IMR-90 (cell line): ENCODE data around the gene SIX6. TPM values are rescaled to one million over a fixed set of nuclear protein-coding genes. Genes with fewer than 3 reads are reported as not detected.

Experiments used
- ATAC-seq: fragments of 200-7000 bp; cut with Tn5 transposase; 2 replicates; pipeline ENCODE4 v1.9.1; 2020; ENCODE audit warnings: low read depth, mild to moderate bottlenecking, moderate library complexity
- BruUV-seq: library from RNA; stranded (reverse); fragments of 400-500 nt; replicated peaks from 2 replicates; lab custom pipeline; 2021; lab: Mats Ljungman, UMichigan
- CTCF ChIA-PET: fragments of 300-600 bp; formaldehyde crosslinking; extraction: SDS; loops from one replicate; lab custom pipeline; 2021; ENCODE audit warnings: antibody characterized with exemption; lab: Yijun Ruan, JAX
- POLR2A ChIA-PET: fragments of 300-600 bp; sonication (Branson Sonifier 250); formaldehyde crosslinking; loops from one replicate; lab custom pipeline; 2022; ENCODE audit warnings: antibody characterized with exemption; ENCODE audit not compliant: unreplicated experiment; lab: Charles Lee
- DNase-seq: peaks from one replicate; pipeline ENCODE4 v3.0.0; 2013
- H2AFZ ChIP-seq: replicated peaks from 2 replicates; pipeline ENCODE3; 2013; ENCODE audit warnings: low read length, mild to moderate bottlenecking; ENCODE audit not compliant: poor library complexity
- H2AK5ac ChIP-seq: 2 replicates; pipeline ENCODE4 v1.6.1; 2013; ENCODE audit warnings: low read depth, low read length, inconsistent platforms
- H2AK9ac ChIP-seq: replicated peaks from 2 replicates; pipeline ENCODE3; 2013; ENCODE audit warnings: mild to moderate bottlenecking, low read depth, low read length, moderate library complexity; ENCODE audit not compliant: poor library complexity
- H2BK120ac ChIP-seq: 2 replicates; pipeline ENCODE4 v1.6.1; 2013; ENCODE audit warnings: low read depth, low read length, inconsistent platforms
- H2BK15ac ChIP-seq: 3 replicates; pipeline ENCODE4 v1.6.1; 2013; ENCODE audit warnings: low read depth, low read length, inconsistent platforms
- H2BK20ac ChIP-seq: 2 replicates; pipeline ENCODE4 v1.6.1; 2013; ENCODE audit warnings: low read depth, mild to moderate bottlenecking, inconsistent platforms, low read length, moderate library complexity
- H2BK5ac ChIP-seq: 2 replicates; pipeline ENCODE4 v1.6.1; 2013; ENCODE audit warnings: mild to moderate bottlenecking, low read depth, low read length, inconsistent platforms; ENCODE audit not compliant: poor library complexity, severe bottlenecking
- H3K14ac ChIP-seq: replicated peaks from 2 replicates; pipeline ENCODE4 v1.6.1; 2013; ENCODE audit warnings: low read depth, low read length, inconsistent platforms
- H3K18ac ChIP-seq: 2 replicates; pipeline ENCODE4 v1.6.1; 2013; ENCODE audit warnings: low read depth, low read length, control low read depth
- H3K23ac ChIP-seq: 2 replicates; pipeline ENCODE4 v1.6.1; 2013; ENCODE audit warnings: low read depth, low read length, inconsistent platforms
- H3K27ac ChIP-seq: 2 replicates; pipeline ENCODE4 v1.5.1; 2013; ENCODE audit warnings: mild to moderate bottlenecking, control low read depth, low read length; ENCODE audit not compliant: insufficient read depth
- H3K27me3 ChIP-seq: 2 replicates; pipeline ENCODE4 v1.6.1; 2013; ENCODE audit warnings: low read length; ENCODE audit not compliant: control insufficient read depth, insufficient read depth
- H3K36me3 ChIP-seq: 2 replicates; pipeline ENCODE4 v1.6.1; 2013; ENCODE audit warnings: low read length, mixed read lengths; ENCODE audit not compliant: control insufficient read depth, insufficient read depth
- H3K4ac ChIP-seq: 2 replicates; pipeline ENCODE4 v1.6.1; 2013; ENCODE audit warnings: low read depth, low read length, inconsistent platforms
- H3K4me1 ChIP-seq: 2 replicates; pipeline ENCODE4 v1.6.1; 2013; ENCODE audit warnings: low read length, mixed read lengths; ENCODE audit not compliant: control insufficient read depth, insufficient read depth
- H3K4me2 ChIP-seq: 2 replicates; pipeline ENCODE4 v1.6.1; 2013; ENCODE audit warnings: low read depth, mild to moderate bottlenecking, control low read depth, low read length, moderate library complexity
- H3K4me3 ChIP-seq: 2 replicates; pipeline ENCODE4 v1.5.1; 2013; ENCODE audit warnings: low read depth, mild to moderate bottlenecking, control low read depth, low read length, moderate library complexity; ENCODE audit not compliant: insufficient read depth
- H3K56ac ChIP-seq: 2 replicates; pipeline ENCODE4 v1.6.1; 2013; ENCODE audit warnings: low read length, inconsistent platforms; ENCODE audit not compliant: insufficient read depth; ENCODE audit errors: extremely low read depth
- H3K79me1 ChIP-seq, 2 experiments: 2 replicates each; pipeline ENCODE4 v1.6.1; 2013; ENCODE audit warnings: low read length in 2 of 2, inconsistent platforms in 1 of 2, low read depth in 1 of 2
- H3K9ac ChIP-seq: 2 replicates; pipeline ENCODE4 v1.6.1; 2013; ENCODE audit warnings: low read depth, low read length, control low read depth
- H3K9me1 ChIP-seq: 2 replicates; pipeline ENCODE4 v1.6.1; 2013; ENCODE audit warnings: low read length, inconsistent platforms; ENCODE audit not compliant: insufficient read depth
- H3K9me3 ChIP-seq: 2 replicates; pipeline ENCODE4 v1.6.1; 2013; ENCODE audit warnings: low read length; ENCODE audit not compliant: control insufficient read depth, insufficient read depth
- H4K20me1 ChIP-seq: 2 replicates; pipeline ENCODE4 v1.6.1; 2013; ENCODE audit warnings: low read length, inconsistent platforms; ENCODE audit not compliant: insufficient read depth
- H4K5ac ChIP-seq: 2 replicates; pipeline ENCODE4 v1.6.1; 2013; ENCODE audit warnings: mild to moderate bottlenecking, low read depth, low read length, control low read depth
- H4K8ac ChIP-seq, 2 experiments: 2 replicates each; pipeline ENCODE4 v1.6.1; 2013; ENCODE audit warnings: low read depth in 2 of 2, low read length in 2 of 2, control low read depth in 1 of 2, inconsistent platforms in 1 of 2
- H4K91ac ChIP-seq: 2 replicates; pipeline ENCODE4 v1.6.1; 2013; ENCODE audit warnings: low read depth, low read length, inconsistent platforms; ENCODE audit not compliant: insufficient read depth
- BHLHE40 ChIP-seq: fragments of 150-350 bp; IDR thresholded peaks from 2 replicates; pipeline ENCODE4 v1.6.1; 2016; ENCODE audit warnings: mild to moderate bottlenecking, low read depth, low read length
- CEBPB ChIP-seq: IDR thresholded peaks from 2 replicates; pipeline ENCODE4 v1.6.1; 2012; ENCODE audit warnings: low read depth, low read length, improper control_type of control experiment
- CHD1 ChIP-seq: IDR thresholded peaks from 2 replicates; pipeline ENCODE4 v1.6.1; 2012; ENCODE audit warnings: low read depth, low read length, improper control_type of control experiment
- CTCF ChIP-seq: conservative IDR thresholded peaks from 2 replicates; pipeline ENCODE4 v1.5.1; 2012; ENCODE audit warnings: mild to moderate bottlenecking, low read depth, low read length, improper control_type of control experiment
- FOS ChIP-seq: fragments of 150-350 bp; IDR thresholded peaks from 2 replicates; pipeline ENCODE4 v1.6.1; 2016; ENCODE audit warnings: low read depth, low read length
- MAFK ChIP-seq: IDR thresholded peaks from 2 replicates; pipeline ENCODE4 v1.6.1; 2012; ENCODE audit warnings: low read depth, low read length, improper control_type of control experiment
- MAZ ChIP-seq: IDR thresholded peaks from 2 replicates; pipeline ENCODE4 v1.6.1; 2012; ENCODE audit warnings: low read depth, mild to moderate bottlenecking, low read length, improper control_type of control experiment, moderate library complexity, borderline replicate concordance
- MXI1 ChIP-seq: IDR thresholded peaks from 2 replicates; pipeline ENCODE4 v1.6.1; 2012; ENCODE audit warnings: low read depth, mild to moderate bottlenecking, low read length, moderate library complexity, borderline replicate concordance
- NFE2L2 ChIP-seq: fragments of 150-350 bp; IDR thresholded peaks from 2 replicates; pipeline ENCODE4 v1.6.1; 2016; ENCODE audit warnings: low read depth, mild to moderate bottlenecking, low read length
- POLR2A ChIP-seq: IDR thresholded peaks from 2 replicates; pipeline ENCODE4 v1.6.1; 2012; ENCODE audit warnings: mild to moderate bottlenecking, low read depth, low read length
- RAD21 ChIP-seq: IDR thresholded peaks from 2 replicates; pipeline ENCODE4 v1.6.1; 2012; ENCODE audit warnings: low read length, improper control_type of control experiment
- RCOR1 ChIP-seq: IDR thresholded peaks from 2 replicates; pipeline ENCODE4 v1.6.1; 2012; ENCODE audit warnings: mild to moderate bottlenecking, low read length, improper control_type of control experiment; ENCODE audit not compliant: insufficient replicate concordance
- RFX5 ChIP-seq: IDR thresholded peaks from 2 replicates; pipeline ENCODE4 v1.8.0; 2012; ENCODE audit warnings: low read depth, mild to moderate bottlenecking, low read length, moderate library complexity
- SMC3 ChIP-seq: fragments of 150-350 bp; IDR thresholded peaks from 2 replicates; pipeline ENCODE4 v1.6.1; 2016; ENCODE audit warnings: low read depth, mild to moderate bottlenecking, antibody characterized with exemption, low read length, moderate library complexity
- WGBS, 2 experiments: methylation state at CpG; one replicate each; pipeline versions ENCODE4 v1.1.5 to v1.1.7; 2013; ENCODE audit warnings: missing lambda C conversion rate in 2 of 2; ENCODE audit not compliant: insufficient read length in 1 of 2; ENCODE audit errors: extremely low coverage in 2 of 2; 5-methylcytosine and 5-hydroxymethylcytosine counted together
- dilution Hi-C: fragments of 300-500 bp; cut with HindIII; formaldehyde crosslinking; loops from one replicate; pipeline ENCODE4 v1.14.3; 2018; ENCODE audit warnings: low sequenced_read_pairs; ENCODE audit not compliant: unreplicated experiment
- in situ Hi-C: fragments of 300-500 bp; cut with MboI; formaldehyde crosslinking; loops from 3 replicates; pipeline ENCODE4 v1.14.3; 2019; ENCODE audit warnings: low sequenced_read_pairs, inconsistent platforms, mixed read lengths
- intact Hi-C: fragments of 100-400 bp; cut with micrococcal nuclease; formaldehyde crosslinking; loops from 2 replicates; pipeline ENCODE4 v1.10.0; 2022
- polyA plus RNA-seq, 3 experiments: library from polyadenylated mRNA; depleted of rRNA; stranded (reverse); fragments of >200 nt; gene quantifications; 2 replicates each; pipeline ENCODE4 v1.2.3, GENCODE V29; 2012; ENCODE audit warnings: low replicate concordance in 1 of 3
- total RNA-seq: library from RNA; depleted of rRNA; stranded (reverse); fragments of >200 nt; gene quantifications from 2 replicates; pipeline ENCODE4 v1.2.3, GENCODE V29; 2012
- TF ChIP-seq, protein P1 (sequence below): fragments of 150-350 bp; IDR thresholded peaks from 2 replicates; pipeline ENCODE4 v1.6.1; 2016; ENCODE audit warnings: low read depth, mild to moderate bottlenecking, low read length, moderate library complexity, borderline replicate concordance
- TF ChIP-seq, protein P2 (sequence below): fragments of 150-350 bp; IDR thresholded peaks from 2 replicates; pipeline ENCODE4 v1.6.1; 2017; ENCODE audit warnings: mild to moderate bottlenecking, antibody characterized with exemption, low read length, low read depth

SIX6 gene
- total and polyA plus RNA-seq, 2 of the 4 experiments (the other 2 are of a cell fraction) = not detected

GRCh38 chr14:60544659-60545058, 35.7 kb downstream of the SIX6 start:
- no TSS peak for BruUV-seq
- intact Hi-C loops = no loop called here
- CTCF ChIA-PET = no interaction called here

More at GRCh38 chr14:60544659-60545058, 35.7 kb downstream of the SIX6 start:
- Histone ChIP-seq H3K4ac (no peak overlapping the region), H3K9me3 (no peaks in the 10 kb centered on the region), H3K4me1 (no peaks in the 10 kb centered on the region), H2BK120ac (no peak overlapping the region), H3K27ac (no peak overlapping the region), H4K5ac (no peak overlapping the region), H3K4me2 (no peak overlapping the region), H3K4me3 (no peak overlapping the region), H3K27me3 (peaks cover 2% of the 10 kb centered on the region; the same call in 1 of the 2 replicates), H2BK15ac (no peak overlapping the region), H2BK20ac (no peak overlapping the region), H2AK9ac (no peak overlapping the region), H3K36me3 (no peaks in the 10 kb centered on the region), H3K14ac (no peak overlapping the region), H3K18ac (no peak overlapping the region), H2BK5ac (no peak overlapping the region), H2AFZ (no peak overlapping the region), H3K23ac (no peak overlapping the region), H4K91ac (no peak overlapping the region), H4K20me1 (no peaks in the 10 kb centered on the region), H3K79me1 (no peaks in the 10 kb centered on the region), H4K8ac (no peak overlapping the region), H2AK5ac (no peak overlapping the region), H3K56ac (no peak overlapping the region), H3K9me1 (no peaks in the 10 kb centered on the region; the same call in 1 of the 2 replicates), H3K9ac (no peak overlapping the region)
- no peak for DNase-seq
- dilution Hi-C loops (no loop called here), in situ Hi-C loops (no loop called here)
- TF ChIP-seq, protein P1, sequence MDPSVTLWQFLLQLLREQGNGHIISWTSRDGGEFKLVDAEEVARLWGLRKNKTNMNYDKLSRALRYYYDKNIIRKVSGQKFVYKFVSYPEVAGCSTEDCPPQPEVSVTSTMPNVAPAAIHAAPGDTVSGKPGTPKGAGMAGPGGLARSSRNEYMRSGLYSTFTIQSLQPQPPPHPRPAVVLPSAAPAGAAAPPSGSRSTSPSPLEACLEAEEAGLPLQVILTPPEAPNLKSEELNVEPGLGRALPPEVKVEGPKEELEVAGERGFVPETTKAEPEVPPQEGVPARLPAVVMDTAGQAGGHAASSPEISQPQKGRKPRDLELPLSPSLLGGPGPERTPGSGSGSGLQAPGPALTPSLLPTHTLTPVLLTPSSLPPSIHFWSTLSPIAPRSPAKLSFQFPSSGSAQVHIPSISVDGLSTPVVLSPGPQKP = no peak
- TF ChIP-seq MXI1 = no peak
- no peak for TF ChIP-seq CEBPB
- no peak for TF ChIP-seq RFX5
- no peak for TF ChIP-seq MAFK
- no peak for TF ChIP-seq BHLHE40
- TF ChIP-seq CHD1 = no peak
- no peak for TF ChIP-seq FOS
- no peak for TF ChIP-seq POLR2A
- no peak for TF ChIP-seq NFE2L2
- no peak for TF ChIP-seq SMC3
- no peak for TF ChIP-seq MAZ
- TF ChIP-seq RCOR1 = no peak
- TF ChIP-seq CTCF = no peak
- no peak for TF ChIP-seq RAD21
- TF ChIP-seq, protein P2, sequence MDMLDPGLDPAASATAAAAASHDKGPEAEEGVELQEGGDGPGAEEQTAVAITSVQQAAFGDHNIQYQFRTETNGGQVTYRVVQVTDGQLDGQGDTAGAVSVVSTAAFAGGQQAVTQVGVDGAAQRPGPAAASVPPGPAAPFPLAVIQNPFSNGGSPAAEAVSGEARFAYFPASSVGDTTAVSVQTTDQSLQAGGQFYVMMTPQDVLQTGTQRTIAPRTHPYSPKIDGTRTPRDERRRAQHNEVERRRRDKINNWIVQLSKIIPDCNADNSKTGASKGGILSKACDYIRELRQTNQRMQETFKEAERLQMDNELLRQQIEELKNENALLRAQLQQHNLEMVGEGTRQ = no peak
- POLR2A ChIA-PET = no interaction called here
- no CpG with 5 or more reads among the region's 2 CpGs for WGBS, 2 experiments
- ATAC-seq = no peak
